H9 (cell line): ENCODE data around the gene FOXP2. TPM values are rescaled to one million over a fixed set of nuclear protein-coding genes. Genes with fewer than 3 reads are reported as not detected.

Source experiments
- DNase-seq: peaks from one replicate; pipeline ENCODE4 v3.0.0-alpha.2; 2017
- H2AFZ ChIP-seq: one replicate; pipeline ENCODE4 v1.6.1; 2013; ENCODE audit warnings: mild to moderate bottlenecking, low read length, control low read depth, moderate library complexity
- H2AK5ac ChIP-seq: 2 replicates; pipeline ENCODE4 v1.6.1; 2013; ENCODE audit warnings: low read length, control low read depth, mixed read lengths; ENCODE audit not compliant: insufficient read length
- H2BK120ac ChIP-seq: one replicate; pipeline ENCODE4 v1.6.1; 2013; ENCODE audit warnings: low read depth, mild to moderate bottlenecking, low read length, control low read depth, inconsistent platforms; ENCODE audit not compliant: poor library complexity, severe bottlenecking
- H2BK12ac ChIP-seq: 2 replicates; pipeline ENCODE4 v1.6.1; 2013; ENCODE audit warnings: low read length, control low read depth, mixed read lengths, low read depth; ENCODE audit not compliant: insufficient read length
- H2BK15ac ChIP-seq: 2 replicates; pipeline ENCODE4 v1.6.1; 2013; ENCODE audit warnings: low read depth, low read length, control low read depth
- H2BK20ac ChIP-seq: one replicate; pipeline ENCODE4 v1.6.1; 2013; ENCODE audit warnings: low read depth, mild to moderate bottlenecking, low read length, control low read depth, inconsistent platforms; ENCODE audit not compliant: poor library complexity, severe bottlenecking
- H2BK5ac ChIP-seq: 2 replicates; pipeline ENCODE4 v1.6.1; 2013; ENCODE audit warnings: low read length, control low read depth, mixed read lengths; ENCODE audit not compliant: insufficient read length
- H3K14ac ChIP-seq: 2 replicates; pipeline ENCODE4 v1.6.1; 2013; ENCODE audit warnings: low read length, control low read depth; ENCODE audit not compliant: insufficient read depth
- H3K18ac ChIP-seq: 2 replicates; pipeline ENCODE4 v1.6.1; 2013; ENCODE audit warnings: low read depth, mild to moderate bottlenecking, mixed read lengths, low read length, control low read depth; ENCODE audit not compliant: insufficient read length
- H3K23ac ChIP-seq: 2 replicates; pipeline ENCODE4 v1.6.1; 2013; ENCODE audit warnings: low read length, control low read depth, mixed read lengths, low read depth; ENCODE audit not compliant: insufficient read length
- H3K23me2 ChIP-seq: 2 replicates; pipeline ENCODE4 v1.6.1; 2013; ENCODE audit warnings: low read depth, mild to moderate bottlenecking, mixed read lengths, low read length, control low read depth; ENCODE audit not compliant: insufficient read length, poor library complexity, severe bottlenecking
- H3K27ac ChIP-seq: 2 replicates; pipeline ENCODE4 v1.5.1; 2013; ENCODE audit warnings: low read length, control low read depth, mixed read lengths, low read depth; ENCODE audit not compliant: insufficient read length
- H3K27me3 ChIP-seq: 2 replicates; pipeline ENCODE4 v1.6.1; 2013; ENCODE audit warnings: low read length, control low read depth, inconsistent platforms; ENCODE audit not compliant: insufficient read depth
- H3K4ac ChIP-seq: 2 replicates; pipeline ENCODE4 v1.6.1; 2013; ENCODE audit warnings: low read depth, mild to moderate bottlenecking, control low read depth, inconsistent platforms, low read length, moderate library complexity
- H3K4me1 ChIP-seq: 2 replicates; pipeline ENCODE4 v1.6.1; 2013; ENCODE audit warnings: low read length, control low read depth, inconsistent platforms; ENCODE audit not compliant: insufficient read depth
- H3K4me2 ChIP-seq: 2 replicates; pipeline ENCODE4 v1.6.1; 2013; ENCODE audit warnings: low read length, control low read depth, mixed read lengths; ENCODE audit not compliant: insufficient read length, insufficient read depth
- H3K56ac ChIP-seq: 2 replicates; pipeline ENCODE4 v1.6.1; 2013; ENCODE audit warnings: low read depth, mild to moderate bottlenecking, mixed read lengths, low read length, control low read depth; ENCODE audit not compliant: insufficient read length
- H3K79me1 ChIP-seq: 2 replicates; pipeline ENCODE4 v1.6.1; 2013; ENCODE audit warnings: low read depth, mild to moderate bottlenecking, moderate library complexity, low read length, control low read depth, inconsistent platforms; ENCODE audit not compliant: insufficient read depth, poor library complexity, severe bottlenecking
- H3K79me2 ChIP-seq: 2 replicates; pipeline ENCODE4 v1.6.1; 2013; ENCODE audit warnings: low read length, control low read depth, inconsistent platforms; ENCODE audit not compliant: insufficient read depth
- H3K9ac ChIP-seq: 2 replicates; pipeline ENCODE4 v1.6.1; 2013; ENCODE audit warnings: low read length, control low read depth, mixed read lengths; ENCODE audit not compliant: insufficient read length; ENCODE audit errors: extremely low read depth
- H3K9me3 ChIP-seq: one replicate; pipeline ENCODE4 v1.6.1; 2013; ENCODE audit warnings: low read depth, low read length, inconsistent platforms; ENCODE audit not compliant: control insufficient read depth
- H3T11ph ChIP-seq: one replicate; pipeline ENCODE4 v1.6.1; 2013; ENCODE audit warnings: mild to moderate bottlenecking, low read length, control low read depth, inconsistent platforms
- H4K20me1 ChIP-seq: one replicate; pipeline ENCODE4 v1.6.1; 2013; ENCODE audit not compliant: control insufficient read depth, insufficient read length, insufficient read depth
- H4K5ac ChIP-seq: 2 replicates; pipeline ENCODE4 v1.6.1; 2013; ENCODE audit warnings: low read depth, mild to moderate bottlenecking, mixed read lengths, low read length, control low read depth; ENCODE audit not compliant: insufficient read length
- H4K8ac ChIP-seq: replicated peaks from 2 replicates; pipeline ENCODE4 v1.6.1; 2013; ENCODE audit warnings: low read length, control low read depth, mixed read lengths, low read depth; ENCODE audit not compliant: insufficient read length
- H4K91ac ChIP-seq: 2 replicates; pipeline ENCODE4 v1.6.1; 2013; ENCODE audit warnings: low read depth, mild to moderate bottlenecking, moderate library complexity, mixed read lengths, low read length, control low read depth; ENCODE audit not compliant: insufficient read length
- H3K27ac Mint-ChIP-seq, 3 experiments: 2 replicates in 2 of 3; 3 replicates in 1 of 3; pipeline ENCODE4 v1.8.0; 2020 to 2021; ENCODE audit warnings: mixed read lengths in 3 of 3, mild to moderate bottlenecking in 1 of 3, moderate library complexity in 1 of 3
- H3K27me3 Mint-ChIP-seq: 2 replicates; pipeline ENCODE4 v1.8.0; 2021; ENCODE audit warnings: low read depth, mild to moderate bottlenecking, moderate library complexity, mixed read lengths
- H3K36me3 Mint-ChIP-seq, 3 experiments: 2 replicates in 2 of 3; 3 replicates in 1 of 3; pipeline ENCODE4 v1.8.0; 2020 to 2021; ENCODE audit warnings: low read depth in 3 of 3, mixed read lengths in 3 of 3; ENCODE audit not compliant: insufficient read depth in 1 of 3
- H3K4me1 Mint-ChIP-seq, 2 experiments: 2 replicates each; pipeline ENCODE4 v1.8.0; 2020; ENCODE audit warnings: mixed read lengths in 2 of 2
- H3K4me3 Mint-ChIP-seq, 2 experiments: 2 replicates in 1 of 2; 3 replicates in 1 of 2; pipeline ENCODE4 v1.8.0; 2020 to 2021; ENCODE audit warnings: mild to moderate bottlenecking in 2 of 2, mixed read lengths in 2 of 2, moderate library complexity in 1 of 2
- H3K9me3 Mint-ChIP-seq, 2 experiments: 2 replicates in 1 of 2; 3 replicates in 1 of 2; pipeline ENCODE4 v1.8.0; 2020; ENCODE audit warnings: mild to moderate bottlenecking in 2 of 2, mixed read lengths in 2 of 2, moderate library complexity in 1 of 2
- CTCF ChIP-seq: fragments of 200-600 bp; sonication (generic); conservative IDR thresholded peaks from 3 replicates; pipeline ENCODE4 v1.8.0; 2021; ENCODE audit warnings: antibody characterized with exemption, mild to moderate bottlenecking
- WGBS: extraction: QIAGEN DNeasy Blood & Tissue Kit; methylation state at CpG from one replicate; pipeline ENCODE4 v1.1.7; 2013; ENCODE audit warnings: missing lambda C conversion rate, low lambda C conversion rate, mixed read lengths; ENCODE audit not compliant: insufficient read length; ENCODE audit errors: extremely low coverage; 5-methylcytosine and 5-hydroxymethylcytosine counted together
- total RNA-seq: library from RNA; stranded (reverse); gene quantifications from 2 replicates; pipeline ENCODE4 v1.2.1, GENCODE V29; 2021

The FOXP2 gene
- total RNA-seq, 1 experiment from 2014 or later = not detected

GRCh38 chr7:114417290-114417689 lies 2.7 kb downstream of the FOXP2 start:
- no peak overlapping the region for H3K27ac ChIP-seq
- no peak overlapping the region for H4K91ac ChIP-seq
- H3K56ac ChIP-seq = no peak overlapping the region
- no peaks in the 10 kb centered on the region for H3K4me1 ChIP-seq
- no peak overlapping the region for H2AFZ ChIP-seq
- H4K20me1 ChIP-seq = no peaks in the 10 kb centered on the region
- H3K27me3 ChIP-seq = no peaks in the 10 kb centered on the region
- no peak for TF ChIP-seq CTCF
- no peak overlapping the region for H3K23ac ChIP-seq
- no peaks in the 10 kb centered on the region for H3K27me3 Mint-ChIP-seq
- H3K9me3 ChIP-seq = no peaks in the 10 kb centered on the region
- H3K36me3 Mint-ChIP-seq = no peaks in the 10 kb centered on the region
- no peak overlapping the region for H2BK5ac ChIP-seq
- no peaks in the 10 kb centered on the region for H3K9me3 Mint-ChIP-seq
- H3K23me2 ChIP-seq = no peaks in the 10 kb centered on the region
- H2BK12ac ChIP-seq = no peak overlapping the region
- H3K4me2 ChIP-seq = no peak overlapping the region
- H2AK5ac ChIP-seq = no peak overlapping the region
- H3K4me1 Mint-ChIP-seq = peaks cover 0 to 5% of the 10 kb centered on the region in 2 experiments; a peak in 1 of 4 replicates
- H4K5ac ChIP-seq = no peak overlapping the region
- H3K79me2 ChIP-seq = no peaks in the 10 kb centered on the region
- H2BK15ac ChIP-seq = no peak overlapping the region
- no peak overlapping the region for H3K4ac ChIP-seq
- no peak overlapping the region for H3K14ac ChIP-seq
- no peak overlapping the region for H4K8ac ChIP-seq
- no peaks in the 10 kb centered on the region for H3K79me1 ChIP-seq
- DNase-seq = no peak
- no peak overlapping the region for H3K27ac Mint-ChIP-seq
- no CpG with 5 or more reads among the region's 1 CpG for WGBS
- no peak overlapping the region for H2BK20ac ChIP-seq
- no peak overlapping the region for H3K4me3 Mint-ChIP-seq
- H2BK120ac ChIP-seq = no peak overlapping the region
- H3K9ac ChIP-seq = no peak overlapping the region
- no peak overlapping the region for H3T11ph ChIP-seq
- H3K18ac ChIP-seq = no peak overlapping the region
